DOHH2 (cell line): Measurements from ENCODE around the gene CDKAL1.

Experiments
- CTCF ChIP-seq: fragments of 200-600 bp; sonication (generic); IDR thresholded peaks from one replicate; pipeline ENCODE4 v1.5.1; 2014; ENCODE audit warnings: antibody characterized with exemption, mild to moderate bottlenecking, low read depth, low read length; ENCODE audit not compliant: poor library complexity, severe bottlenecking
- EZH2phosphoT487 ChIP-seq: fragments of 200-600 bp; sonication (generic); IDR thresholded peaks from 2 replicates; pipeline ENCODE4 v1.6.1; 2017; ENCODE audit warnings: borderline replicate concordance, mild to moderate bottlenecking, antibody characterized with exemption, low read length, moderate library complexity, mixed read lengths

- TF ChIP-seq CTCF (no peak), EZH2phosphoT487 (no peak)
Observed at GRCh38 chr6:20538131-20538662, 3.9 kb downstream of the CDKAL1 start.
